Measurements from ENCODE around the gene SLC8A1. TPM values are rescaled to one million over a fixed set of nuclear protein-coding genes. Genes with fewer than 3 reads are reported as not detected.

The SLC8A1 gene
- total RNA-seq, 6 donors from 2014 or later, result 21.8 to 58.6 (median 25.3) TPM

DNA sequence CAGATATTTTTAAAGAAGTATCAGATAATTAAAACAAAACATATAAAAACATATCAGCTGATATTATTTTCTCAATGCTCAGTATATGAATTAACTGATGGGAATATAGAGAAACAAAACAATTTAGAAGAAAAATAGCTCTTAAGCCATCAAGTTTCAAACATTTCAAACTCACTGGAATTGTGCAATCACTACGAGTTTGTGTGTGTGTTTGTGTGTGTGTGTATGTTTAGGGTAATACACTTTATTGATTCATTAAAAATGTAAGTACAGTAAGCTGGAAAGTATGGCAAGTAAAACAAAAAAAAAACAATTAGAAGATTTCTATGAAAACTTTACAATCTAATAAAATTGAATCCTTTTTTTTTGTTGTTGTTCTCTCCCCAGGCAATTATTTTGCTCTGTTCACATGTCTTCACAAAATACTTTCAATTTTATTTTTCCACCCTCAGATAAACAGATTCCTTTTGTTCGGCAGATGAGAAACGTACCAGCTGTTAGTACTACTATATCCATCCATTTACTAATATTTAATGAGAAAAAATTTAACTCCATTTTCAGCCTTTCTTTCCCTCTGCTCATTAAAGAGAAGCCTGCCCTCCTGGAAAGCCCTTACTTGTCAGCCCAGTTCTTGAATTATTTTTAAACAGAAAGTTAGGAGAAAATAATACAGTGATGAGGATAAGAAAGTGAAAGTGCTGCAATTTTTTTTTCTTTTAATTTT lies 87.6 kb downstream of the SLC8A1 start:
- peak overlapping the region in 2 of 4 donors; percentile 14 to 32 for H3K27ac ChIP-seq
- TF ChIP-seq, protein P1, sequence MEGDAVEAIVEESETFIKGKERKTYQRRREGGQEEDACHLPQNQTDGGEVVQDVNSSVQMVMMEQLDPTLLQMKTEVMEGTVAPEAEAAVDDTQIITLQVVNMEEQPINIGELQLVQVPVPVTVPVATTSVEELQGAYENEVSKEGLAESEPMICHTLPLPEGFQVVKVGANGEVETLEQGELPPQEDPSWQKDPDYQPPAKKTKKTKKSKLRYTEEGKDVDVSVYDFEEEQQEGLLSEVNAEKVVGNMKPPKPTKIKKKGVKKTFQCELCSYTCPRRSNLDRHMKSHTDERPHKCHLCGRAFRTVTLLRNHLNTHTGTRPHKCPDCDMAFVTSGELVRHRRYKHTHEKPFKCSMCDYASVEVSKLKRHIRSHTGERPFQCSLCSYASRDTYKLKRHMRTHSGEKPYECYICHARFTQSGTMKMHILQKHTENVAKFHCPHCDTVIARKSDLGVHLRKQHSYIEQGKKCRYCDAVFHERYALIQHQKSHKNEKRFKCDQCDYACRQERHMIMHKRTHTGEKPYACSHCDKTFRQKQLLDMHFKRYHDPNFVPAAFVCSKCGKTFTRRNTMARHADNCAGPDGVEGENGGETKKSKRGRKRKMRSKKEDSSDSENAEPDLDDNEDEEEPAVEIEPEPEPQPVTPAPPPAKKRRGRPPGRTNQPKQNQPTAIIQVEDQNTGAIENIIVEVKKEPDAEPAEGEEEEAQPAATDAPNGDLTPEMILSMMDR (IDR thresholded peaks at IDR 0.05), result no peak
- TF ChIP-seq POLR2AphosphoS5 (IDR thresholded peaks at IDR 0.05) (no peak), EP300 (IDR thresholded peaks at IDR 0.05) (no peak), POLR2A (IDR thresholded peaks at IDR 0.05) (no peak)
- no peaks in the 10 kb centered on the region for H3K9me3 ChIP-seq
- DNase-seq, result no peak
- H3K36me3 ChIP-seq, result no peaks in the 10 kb centered on the region
- no peak for ATAC-seq (ENCODE audit: low FRiP score in 2 of 2)
- peak overlapping the region in 2 of 4 donors; percentile 4 to 30 for H3K4me3 ChIP-seq
- H3K4me1 ChIP-seq, result peaks cover 0 to 3% (median 0%) of the 10 kb centered on the region in 4 donors
- H3K27me3 ChIP-seq, result no peaks in the 10 kb centered on the region
- 17 to 24% methylated on average over 3 of the region's 3 CpGs for WGBS, 2 donors

DNA sequence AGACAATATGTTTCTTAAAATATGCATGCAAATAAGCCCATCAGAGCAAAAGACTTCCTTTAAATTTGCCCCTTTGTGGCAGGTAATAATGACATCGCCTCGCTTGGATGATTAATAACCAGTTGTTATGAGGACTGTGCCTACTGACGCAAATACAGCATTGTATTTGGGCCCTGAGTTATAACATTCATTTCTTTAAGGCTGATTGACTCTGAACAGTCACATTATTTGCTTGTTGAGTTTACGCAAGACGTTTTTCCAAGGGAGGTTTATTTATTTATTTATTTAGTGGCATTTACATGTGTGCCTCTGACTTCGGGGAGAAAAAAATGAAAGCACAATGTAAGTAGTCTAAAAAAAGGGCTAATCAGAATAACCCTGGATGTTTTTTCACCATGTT lies 88.3 kb downstream of the SLC8A1 start:
- peak overlapping the region in 2 of 4 donors; percentile 4 to 30 for H3K4me3 ChIP-seq
- no peaks in the 10 kb centered on the region for H3K27me3 ChIP-seq
- TF ChIP-seq POLR2AphosphoS5 (IDR thresholded peaks at IDR 0.05) (no peak), EP300 (IDR thresholded peaks at IDR 0.05) (no peak), POLR2A (IDR thresholded peaks at IDR 0.05) (no peak)
- TF ChIP-seq, protein P1 (IDR thresholded peaks at IDR 0.05), result no peak
- peak overlapping the region in 3 of 4 donors; percentile 14 to 32 (median 16) for H3K27ac ChIP-seq
- no peaks in the 10 kb centered on the region for H3K9me3 ChIP-seq
- H3K36me3 ChIP-seq, result no peaks in the 10 kb centered on the region
- ATAC-seq (ENCODE audit: low FRiP score in 2 of 2) (no peak), DNase-seq (no peak)
- WGBS, 2 donors, result 54 to 58% methylated on average over 6 of the region's 6 CpGs
- peaks cover 0 to 3% (median 0%) of the 10 kb centered on the region in 4 donors for H3K4me1 ChIP-seq

DNA sequence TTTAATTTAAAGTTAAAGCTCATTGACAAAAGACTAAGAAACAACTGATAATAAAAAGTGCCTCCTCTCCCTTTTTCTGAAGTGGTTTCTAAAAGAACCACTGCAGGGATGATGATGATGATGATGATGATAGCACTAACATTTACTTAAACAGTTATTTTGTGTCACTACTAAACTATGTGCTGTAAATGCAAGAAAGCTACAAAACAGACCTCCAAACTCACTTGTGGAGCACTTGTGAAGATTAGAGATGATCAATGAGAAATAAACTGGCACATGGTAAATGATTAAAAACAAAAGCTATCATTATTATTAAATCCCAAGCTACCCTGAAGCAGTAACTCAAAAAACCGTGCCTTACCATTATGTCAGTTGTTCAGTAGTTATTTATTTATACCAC lies 88.7 kb downstream of the SLC8A1 start:
- TF ChIP-seq, protein P1 (IDR thresholded peaks at IDR 0.05), result no peak
- TF ChIP-seq POLR2AphosphoS5 (IDR thresholded peaks at IDR 0.05) (no peak), POLR2A (IDR thresholded peaks at IDR 0.05) (no peak), EP300 (IDR thresholded peaks at IDR 0.05) (no peak)

GRCh38 chr2:40361478-40361877 lies 90.4 kb downstream of the SLC8A1 start:
- Histone ChIP-seq H3K4me3 (no peak overlapping the region), H3K27ac (no peak overlapping the region), H3K9me3 (no peaks in the 10 kb centered on the region), H3K36me3 (no peaks in the 10 kb centered on the region), H3K4me1 (peaks cover 0 to 3% (median 0%) of the 10 kb centered on the region in 4 donors), H3K27me3 (no peaks in the 10 kb centered on the region)
- TF ChIP-seq POLR2A (IDR thresholded peaks at IDR 0.05), result no peak
- TF ChIP-seq, protein P1 (IDR thresholded peaks at IDR 0.05), result no peak
- TF ChIP-seq EP300 (IDR thresholded peaks at IDR 0.05), result no peak
- no peak for TF ChIP-seq POLR2AphosphoS5 (IDR thresholded peaks at IDR 0.05)
- DNase-seq, result no peak
- 87 to 90% methylated on average over 4 of the region's 4 CpGs for WGBS, 2 donors
- ATAC-seq (ENCODE audit: low FRiP score in 2 of 2), result no peak

More for the DNA sequence above, 88.7 kb downstream of the SLC8A1 start:
- H3K4me3 ChIP-seq, result peak overlapping the region in 2 of 4 donors; percentile 4 to 30
- no peaks in the 10 kb centered on the region for H3K27me3 ChIP-seq
- ATAC-seq (ENCODE audit: low FRiP score in 2 of 2) (no peak), DNase-seq (no peak)
- peak overlapping the region in 1 of 4 donors; percentile 32 for H3K27ac ChIP-seq
- no peaks in the 10 kb centered on the region for H3K9me3 ChIP-seq
- peaks cover 0 to 3% (median 0%) of the 10 kb centered on the region in 4 donors for H3K4me1 ChIP-seq
- H3K36me3 ChIP-seq, result no peaks in the 10 kb centered on the region
- 60 to 72% methylated on average over 1 of the region's 1 CpG for WGBS, 2 donors

Data from upper lobe of left lung (tissue), 6 donors.